ENCODE measurements around the gene SH3RF1.
"Not testable (repeated sequence)": the region's sequence is repeated elsewhere in the genome, so short reads cannot be mapped to it uniquely, and the experiment has no call there.

The SH3RF1 gene

GRCh38 chr4:169270810-169271691 is at the start of gene SH3RF1:
TSS of gene SH3RF1 (minus strand) at chr4:169270956. CDS start at chr4:169269212, 1,744 bp downstream.
- no peak for DNase-seq

- peak; percentile 42 for DNase-seq
Observed at GRCh38 chr4:169315530-169316343, 45.0 kb upstream of the SH3RF1 start.

GRCh38 chr4:169314906-169315305 is 44.1 kb upstream of the SH3RF1 start:
- peak; percentile 5 for DNase-seq

GRCh38 chr4:169313732-169314131 is 43.0 kb upstream of the SH3RF1 start:
- DNase-seq: no peak

- DNase-seq: no peak
Observed at GRCh38 chr4:169312690-169313422, 42.1 kb upstream of the SH3RF1 start.

- DNase-seq: no peak
Observed at GRCh38 chr4:169311643-169312365, 41.0 kb upstream of the SH3RF1 start.

- DNase-seq: no peak
Observed at GRCh38 chr4:169309326-169309967, 38.7 kb upstream of the SH3RF1 start.

GRCh38 chr4:169307576-169307975 is 36.8 kb upstream of the SH3RF1 start:
- DNase-seq: no peak

GRCh38 chr4:169305651-169306050 is 34.9 kb upstream of the SH3RF1 start:
- no peak for DNase-seq

- no peak for DNase-seq
Observed at GRCh38 chr4:169305173-169305572, 34.4 kb upstream of the SH3RF1 start.

- DNase-seq: no peak
Observed at GRCh38 chr4:169295822-169296221, 25.1 kb upstream of the SH3RF1 start.

- no peak for DNase-seq
Observed at GRCh38 chr4:169293343-169294176, 22.8 kb upstream of the SH3RF1 start.

- DNase-seq: not testable (repeated sequence)
Observed at GRCh38 chr4:169287983-169288382, 17.2 kb upstream of the SH3RF1 start.

- no peak for DNase-seq
Observed at GRCh38 chr4:169286562-169287301, 16.0 kb upstream of the SH3RF1 start.

GRCh38 chr4:169283114-169283509 is 12.4 kb upstream of the SH3RF1 start:
- no peak for DNase-seq

GRCh38 chr4:169282429-169283113 is 11.8 kb upstream of the SH3RF1 start:
- DNase-seq: no peak

GRCh38 chr4:169279108-169279507 is 8.4 kb upstream of the SH3RF1 start:
- no peak for DNase-seq

- no peak for DNase-seq
Observed at GRCh38 chr4:169278624-169279023, 7.9 kb upstream of the SH3RF1 start.

- not testable (repeated sequence) for DNase-seq
Observed at GRCh38 chr4:169277838-169278237, 7.1 kb upstream of the SH3RF1 start.

- peak; percentile 9 for DNase-seq
Observed at GRCh38 chr4:169275180-169275579, 4.4 kb upstream of the SH3RF1 start.

Measured in NCI-H524 treated with DMSO at 0.1 percent for 48 hours (cell line).